HepG2 (cell line): Measurements from ENCODE around the gene COPZ1. TPM values are rescaled to one million over a fixed set of nuclear protein-coding genes. Genes with fewer than 3 reads are reported as not detected.
A peak's percentile ranks its signal among the peaks of the same experiment; 100 is the strongest.

ENCODE experiments used
- ARID5B ChIP-seq: IDR thresholded peaks from 2 replicates; pipeline ENCODE4 v1.4.0; 2020; ENCODE audit warnings: mild to moderate bottlenecking, missing genetic modification reagents
- CHD4 ChIP-seq: fragments of 200-600 bp; sonication (generic); IDR thresholded peaks from 2 replicates; pipeline ENCODE4 v1.7.0; 2017; ENCODE audit warnings: mild to moderate bottlenecking, low read length, borderline replicate concordance
- DRAP1 ChIP-seq: IDR thresholded peaks from 2 replicates; pipeline ENCODE4 v1.6.1; 2016; ENCODE audit warnings: missing genetic modification reagents, missing compliant biosample characterization
- GZF1 ChIP-seq: sonication (generic); formaldehyde crosslinking; IDR thresholded peaks from 2 replicates; pipeline ENCODE4 v1.5.1; 2020; ENCODE audit warnings: mild to moderate bottlenecking, missing genetic modification reagents
- HNF4A ChIP-seq: sonication (generic); formaldehyde crosslinking; IDR thresholded peaks from 2 replicates; pipeline ENCODE4 v1.4.0; 2020; ENCODE audit warnings: missing genetic modification reagents
- MYC ChIP-seq: sonication (generic); formaldehyde crosslinking; IDR thresholded peaks from 2 replicates; pipeline ENCODE4 v1.9.0; 2021; ENCODE audit warnings: missing genetic modification reagents, borderline replicate concordance
- NCOR1 ChIP-seq: fragments of 200-600 bp; sonication (generic); IDR thresholded peaks from 2 replicates; pipeline ENCODE4 v1.7.0; 2017; ENCODE audit warnings: antibody characterized with exemption, low read length, borderline replicate concordance
- PREB ChIP-seq: sonication (generic); formaldehyde crosslinking; IDR thresholded peaks from 2 replicates; pipeline ENCODE4 v1.4.0; 2020; ENCODE audit warnings: missing genetic modification reagents
- RAD51 ChIP-seq: fragments of 450-650 bp; IDR thresholded peaks from 2 replicates; pipeline ENCODE4 v1.6.1; 2016; ENCODE audit warnings: borderline replicate concordance
- RNF219 ChIP-seq: sonication (generic); formaldehyde crosslinking; IDR thresholded peaks from 2 replicates; pipeline ENCODE4 v1.5.0; 2020; ENCODE audit warnings: mild to moderate bottlenecking, missing genetic modification reagents
- SMARCE1 ChIP-seq: fragments of 450-650 bp; IDR thresholded peaks from 2 replicates; pipeline ENCODE4 v1.6.1; 2017; ENCODE audit warnings: borderline replicate concordance
- SMYD3 ChIP-seq: sonication (generic); formaldehyde crosslinking; IDR thresholded peaks from 2 replicates; pipeline ENCODE4 v1.8.1; 2023; ENCODE audit warnings: mild to moderate bottlenecking, missing genetic modification reagents
- SSRP1 ChIP-seq: IDR thresholded peaks from 2 replicates; pipeline ENCODE4 v1.6.1; 2016; ENCODE audit warnings: control low read depth
- TAF15 ChIP-seq: fragments of 200-400 bp; formaldehyde crosslinking; IDR thresholded peaks from one replicate; pipeline ENCODE4 v1.6.1; 2018; ENCODE audit warnings: mild to moderate bottlenecking, low read depth, low read length; ENCODE audit not compliant: poor library complexity, severe bottlenecking
- TBX2 ChIP-seq: sonication (generic); formaldehyde crosslinking; IDR thresholded peaks from 2 replicates; pipeline ENCODE4 v1.5.0; 2020; ENCODE audit warnings: missing genetic modification reagents, mild to moderate bottlenecking, borderline replicate concordance
- ZIK1 ChIP-seq: sonication (generic); formaldehyde crosslinking; IDR thresholded peaks from 2 replicates; pipeline ENCODE4 v1.5.0; 2020; ENCODE audit warnings: mild to moderate bottlenecking, low read depth, missing genetic modification reagents, borderline replicate concordance
- ZMYM2 ChIP-seq: sonication (generic); formaldehyde crosslinking; IDR thresholded peaks from 2 replicates; pipeline ENCODE4 v1.8.0; 2022; ENCODE audit warnings: mild to moderate bottlenecking, missing genetic modification reagents
- ZNF160 ChIP-seq: sonication (generic); formaldehyde crosslinking; IDR thresholded peaks from 2 replicates; pipeline ENCODE4 v1.8.0; 2022; ENCODE audit warnings: mild to moderate bottlenecking, inconsistent platforms, missing genetic modification reagents
- ZNF460 ChIP-seq: sonication (generic); formaldehyde crosslinking; IDR thresholded peaks from 2 replicates; pipeline ENCODE4 v1.5.1; 2020; ENCODE audit warnings: missing genetic modification reagents, mild to moderate bottlenecking, borderline replicate concordance
- ZNF512 ChIP-seq: sonication (generic); formaldehyde crosslinking; IDR thresholded peaks from 2 replicates; pipeline ENCODE4 v1.4.0; 2020; ENCODE audit warnings: mild to moderate bottlenecking, missing genetic modification reagents
- polyA plus RNA-seq, 8 experiments: library from polyadenylated mRNA; depleted of rRNA in 3 of 8; stranded (reverse) in 7 of 8; unstranded in 1 of 8; fragments of >200 nt; fragmentation: Illumina TruSeq in 4 of 8; extraction: Trizol in 4 of 8; gene quantifications; 2 replicates each; pipeline versions ENCODE4 v1.2.1 to v1.2.3, GENCODE V29; 2011 to 2016; ENCODE audit warnings: low read depth in 4 of 8, missing spikeins in 1 of 8, mixed read lengths in 1 of 8; ENCODE audit not compliant: insufficient read depth in 1 of 8
- total RNA-seq, 5 experiments: library from RNA; depleted of rRNA; stranded (reverse); fragments of >200 nt; fragmentation: Illumina TruSeq; extraction: Trizol; gene quantifications; 2 replicates each; pipeline ENCODE4 v1.2.3, GENCODE V29; 2016; ENCODE audit warnings: low read depth in 1 of 5

The COPZ1 gene
- total and polyA plus RNA-seq, 2 of the 13 experiments (the other 11 are each of a cell fraction or from before 2014, with no cell fraction given), result 125 to 184 TPM

GRCh38 chr12:54328595-54329337, 3.8 kb downstream of the COPZ1 start (continued):
- TF ChIP-seq RAD51, result 0 out of 2 replicates have a peak, but pooled peaks have one; percentile 7
- no peak for TF ChIP-seq ZNF160
- TF ChIP-seq SMYD3 (CRISPR knock-in tag), result 0 out of 2 replicates have a peak, but pooled peaks have one; percentile 36
- TF ChIP-seq NCOR1, result peak; percentile 68; the same call in 1 of the 2 replicates
- no peak for TF ChIP-seq RNF219 (CRISPR knock-in tag)
- TF ChIP-seq ARID5B, result peak; percentile 68
- TF ChIP-seq GZF1, result peak; percentile 95
- TF ChIP-seq TAF15, result no peak
- no peak for TF ChIP-seq ZMYM2 (CRISPR knock-in tag)
- TF ChIP-seq SSRP1 (CRISPR knock-in tag), result peak; percentile 56; the same call in 1 of the 2 replicates
- no peak for TF ChIP-seq ZNF512 (CRISPR knock-in tag)
- no peak for TF ChIP-seq ZNF460 (CRISPR knock-in tag)
- TF ChIP-seq MYC (CRISPR knock-in tag), result no peak
- 0 out of 2 replicates have a peak, but pooled peaks have one; percentile 14 for TF ChIP-seq DRAP1 (CRISPR knock-in tag)
- TF ChIP-seq CHD4, result no peak; the same call in 1 of the 2 replicates
- peak; percentile 70 for TF ChIP-seq HNF4A
- no peak for TF ChIP-seq SMARCE1
- TF ChIP-seq PREB, result no peak
- TF ChIP-seq TBX2, result no peak
- no peak for TF ChIP-seq ZIK1 (CRISPR knock-in tag)
